ENCODE measurements around the gene HSDL1. TPM values are rescaled to one million over a fixed set of nuclear protein-coding genes. Genes with fewer than 3 reads are reported as not detected.
A peak's percentile ranks its signal among the peaks of the same experiment; 100 is the strongest.

HSDL1 gene
- polyA plus RNA-seq (2014; cell fraction: cytosol; rRNA removed): 67.1 and 79.0 TPM in 2 replicates
- polyA plus RNA-seq (2014; cell fraction: nucleus; rRNA removed): 38.2 and 46.6 TPM in 2 replicates

GRCh38 chr16:84144859-84145639 lies at the start of gene HSDL1, which contains the start of gene DNAAF1:
Gene HSDL1, minus strand, starts transcription at chr16:84145177. Its CDS starts 13,856 bp downstream, at chr16:84131321.
Gene DNAAF1, plus strand, starts transcription at chr16:84145308. Its CDS starts 133 bp downstream, at chr16:84145441.
- DNase-seq (ENCODE audit: low spot score): peak; percentile 84

- no peak for DNase-seq (ENCODE audit: low spot score)
These were observed 49.0 kb upstream of the HSDL1 start for GRCh38 chr16:84194018-84194417.

GRCh38 chr16:84193480-84193879 lies 48.5 kb upstream of the HSDL1 start:
- DNase-seq (ENCODE audit: low spot score): no peak

GRCh38 chr16:84191466-84191865 lies 46.5 kb upstream of the HSDL1 start:
- no peak for DNase-seq (ENCODE audit: low spot score)

- no peak for DNase-seq (ENCODE audit: low spot score)
These were observed 45.9 kb upstream of the HSDL1 start, which contains the start of gene ADAD2 for GRCh38 chr16:84190731-84191388. Gene ADAD2, plus strand, starts transcription at chr16:84191157. Its CDS starts 74 bp downstream, at chr16:84191231.

- peak; percentile 96 for DNase-seq (ENCODE audit: low spot score)
These were observed 41.9 kb upstream of the HSDL1 start, which contains the start of gene TAF1C for GRCh38 chr16:84186685-84187437. Gene TAF1C, minus strand, starts transcription at chr16:84187057. Its CDS starts 2,069 bp downstream, at chr16:84184988.

GRCh38 chr16:84184775-84185174 lies 39.8 kb upstream of the HSDL1 start:
- DNase-seq (ENCODE audit: low spot score): no peak

GRCh38 chr16:84183911-84184591 lies 39.1 kb upstream of the HSDL1 start:
- no peak for DNase-seq (ENCODE audit: low spot score)

GRCh38 chr16:84183572-84183875 lies 38.5 kb upstream of the HSDL1 start:
- no peak for DNase-seq (ENCODE audit: low spot score)

- DNase-seq (ENCODE audit: low spot score): no peak
These were observed 37.9 kb upstream of the HSDL1 start for GRCh38 chr16:84182680-84183571.

- DNase-seq (ENCODE audit: low spot score): no peak
These were observed 37.1 kb upstream of the HSDL1 start for GRCh38 chr16:84182104-84182503.

GRCh38 chr16:84181144-84181915 lies 36.4 kb upstream of the HSDL1 start:
- DNase-seq (ENCODE audit: low spot score): no peak

GRCh38 chr16:84180519-84181140 lies 35.7 kb upstream of the HSDL1 start:
- no peak for DNase-seq (ENCODE audit: low spot score)

GRCh38 chr16:84179612-84180320 lies 34.8 kb upstream of the HSDL1 start:
- DNase-seq (ENCODE audit: low spot score): no peak

- no peak for DNase-seq (ENCODE audit: low spot score)
These were observed 34.1 kb upstream of the HSDL1 start for GRCh38 chr16:84178892-84179611.

- DNase-seq (ENCODE audit: low spot score): no peak
These were observed 33.3 kb upstream of the HSDL1 start for GRCh38 chr16:84178146-84178765.

GRCh38 chr16:84177741-84178073 lies 32.7 kb upstream of the HSDL1 start:
- DNase-seq (ENCODE audit: low spot score): no peak
